Neural progenitor cell (in vitro differentiated cells): ENCODE results near the gene ZBTB46. TPM values are rescaled to one million over a fixed set of nuclear protein-coding genes. Genes with fewer than 3 reads are reported as not detected.

Source experiments
- DNase-seq: peaks from one replicate; pipeline ENCODE4 v3.0.0-alpha.2; 2016; ENCODE audit warnings: low spot score
- H2AFZ ChIP-seq: fragments of 200-600 bp; sonication (generic); replicated peaks from 2 replicates; pipeline ENCODE4 v1.6.1; 2016; ENCODE audit warnings: antibody characterized with exemption
- H3F3A ChIP-seq: fragments of 200-600 bp; sonication (generic); 2 replicates; pipeline ENCODE4 v1.6.1; 2016; ENCODE audit warnings: antibody characterized with exemption, low read depth
- H3K27ac ChIP-seq: fragments of 200-600 bp; sonication (generic); 2 replicates; pipeline ENCODE4 v1.5.1; 2016; ENCODE audit warnings: mild to moderate bottlenecking
- H3K27me3 ChIP-seq: fragments of 200-600 bp; sonication (generic); 2 replicates; pipeline ENCODE4 v1.6.1; 2016; ENCODE audit warnings: mild to moderate bottlenecking, moderate library complexity
- H3K36me3 ChIP-seq: fragments of 200-600 bp; sonication (generic); 2 replicates; pipeline ENCODE4 v1.5.1; 2016
- H3K4me1 ChIP-seq: fragments of 200-600 bp; sonication (generic); 2 replicates; pipeline ENCODE4 v1.6.1; 2016; ENCODE audit warnings: mixed run types
- H3K4me2 ChIP-seq: fragments of 200-600 bp; sonication (generic); 2 replicates; pipeline ENCODE4 v1.6.1; 2016
- H3K4me3 ChIP-seq: fragments of 200-600 bp; sonication (generic); 2 replicates; pipeline ENCODE4 v1.5.1; 2016
- H3K79me2 ChIP-seq: fragments of 200-600 bp; sonication (generic); 2 replicates; pipeline ENCODE4 v1.6.1; 2016; ENCODE audit warnings: low read depth
- H3K9ac ChIP-seq: fragments of 200-600 bp; sonication (generic); 2 replicates; pipeline ENCODE4 v1.6.1; 2016
- H3K9me3 ChIP-seq: fragments of 200-600 bp; sonication (generic); 2 replicates; pipeline ENCODE4 v1.5.1; 2016; ENCODE audit warnings: low read depth
- H4K20me1 ChIP-seq: fragments of 200-600 bp; sonication (generic); 2 replicates; pipeline ENCODE4 v1.6.1; 2016; ENCODE audit warnings: low read depth
- H3K27ac Mint-ChIP-seq: 3 replicates; pipeline ENCODE4 v1.8.0; 2021; ENCODE audit warnings: mixed read lengths
- H3K27me3 Mint-ChIP-seq: 2 replicates; pipeline ENCODE4 v1.8.0; 2022; ENCODE audit warnings: low read depth, mild to moderate bottlenecking, inconsistent platforms, moderate library complexity, mixed read lengths; ENCODE audit not compliant: insufficient read depth
- H3K36me3 Mint-ChIP-seq: 3 replicates; pipeline ENCODE4 v1.8.0; 2021; ENCODE audit warnings: mixed read lengths
- H3K4me1 Mint-ChIP-seq: 3 replicates; pipeline ENCODE4 v1.8.0; 2021; ENCODE audit warnings: mixed read lengths
- H3K4me3 Mint-ChIP-seq: 3 replicates; pipeline ENCODE4 v1.8.0; 2021; ENCODE audit warnings: mild to moderate bottlenecking, moderate library complexity, mixed read lengths
- H3K9me3 Mint-ChIP-seq: 3 replicates; pipeline ENCODE4 v1.8.0; 2020; ENCODE audit warnings: mixed read lengths
- CTCF ChIP-seq: fragments of 200-600 bp; sonication (generic); IDR thresholded peaks from 2 replicates; pipeline ENCODE4 v1.5.1; 2017; ENCODE audit warnings: antibody characterized with exemption, mild to moderate bottlenecking
- EZH2 ChIP-seq: fragments of 200-600 bp; sonication (generic); IDR thresholded peaks from 2 replicates; pipeline ENCODE4 v1.6.1; 2017; ENCODE audit warnings: antibody characterized with exemption, mild to moderate bottlenecking, moderate library complexity
- EZH2phosphoT487 ChIP-seq: fragments of 200-600 bp; sonication (generic); IDR thresholded peaks from 2 replicates; pipeline ENCODE4 v1.6.1; 2017; ENCODE audit warnings: antibody characterized with exemption
- total RNA-seq: library from RNA; depleted of rRNA; stranded (reverse); fragments of >200 nt; gene quantifications from 2 replicates; pipeline ENCODE4 v1.2.3, GENCODE V29; 2015; ENCODE audit warnings: low replicate concordance

ZBTB46 gene
- total RNA-seq, 1 donor from 2014 or later: 8.1 TPM

GRCh38 chr20:63711085-63711645 is 119.9 kb downstream of the ZBTB46 start:
- Histone ChIP-seq H3F3A (no peaks in the 10 kb centered on the region), H3K9me3 (no peaks in the 10 kb centered on the region), H3K36me3 (peaks cover 22% of the 10 kb centered on the region), H2AFZ (no peak overlapping the region), H4K20me1 (peaks cover 18% of the 10 kb centered on the region), H3K4me2 (no peak overlapping the region), H3K79me2 (peaks cover 95% of the 10 kb centered on the region), H3K9ac (no peak overlapping the region), H3K4me1 (peaks cover 6% of the 10 kb centered on the region), H3K4me3 (no peak overlapping the region), H3K27me3 (no peaks in the 10 kb centered on the region), H3K27ac (no peak overlapping the region)
- Mint-ChIP-seq H3K27ac (no peak overlapping the region), H3K4me1 (peaks cover 22% of the 10 kb centered on the region), H3K4me3 (peak overlapping the region; percentile 33), H3K9me3 (peaks cover 22% of the 10 kb centered on the region), H3K36me3 (peaks cover 49% of the 10 kb centered on the region), H3K27me3 (peaks cover 5% of the 10 kb centered on the region)
- no peak for DNase-seq
- TF ChIP-seq EZH2: no peak

- no peak overlapping the region for H3K27ac ChIP-seq
- peaks cover 82% of the 10 kb centered on the region for H3K79me2 ChIP-seq
- Mint-ChIP-seq H3K4me1 (peaks cover 22% of the 10 kb centered on the region), H3K27me3 (peaks cover 5% of the 10 kb centered on the region), H3K9me3 (peaks cover 10% of the 10 kb centered on the region), H3K4me3 (peak overlapping the region; percentile 84), H3K27ac (no peak overlapping the region), H3K36me3 (peaks cover 41% of the 10 kb centered on the region)
- TF ChIP-seq CTCF: no peak
- TF ChIP-seq EZH2phosphoT487: no peak
- no peak for TF ChIP-seq EZH2
- no peaks in the 10 kb centered on the region for H3F3A ChIP-seq
- H3K4me1 ChIP-seq: peaks cover 6% of the 10 kb centered on the region
- H3K36me3 ChIP-seq: peaks cover 22% of the 10 kb centered on the region
- H3K9me3 ChIP-seq: no peaks in the 10 kb centered on the region
- no peak for DNase-seq
- peak overlapping the region; percentile 79 for H3K4me3 ChIP-seq
- no peak overlapping the region for H3K9ac ChIP-seq
- no peak overlapping the region for H2AFZ ChIP-seq
- H3K4me2 ChIP-seq: peak overlapping the region; percentile 100
- H3K27me3 ChIP-seq: no peaks in the 10 kb centered on the region
- peaks cover 22% of the 10 kb centered on the region for H4K20me1 ChIP-seq
Observed at GRCh38 chr20:63709149-63709527, 121.9 kb downstream of the ZBTB46 start.

GRCh38 chr20:63708301-63709148 is 122.5 kb downstream of the ZBTB46 start:
- H3K79me2 ChIP-seq: peaks cover 76% of the 10 kb centered on the region
- Mint-ChIP-seq H3K27me3 (peaks cover 5% of the 10 kb centered on the region), H3K4me1 (peaks cover 22% of the 10 kb centered on the region), H3K9me3 (peaks cover 7% of the 10 kb centered on the region), H3K36me3 (peaks cover 38% of the 10 kb centered on the region), H3K4me3 (peak overlapping the region; percentile 84), H3K27ac (no peak overlapping the region)
- peaks cover 6% of the 10 kb centered on the region for H3K4me1 ChIP-seq
- no peak overlapping the region for H3K27ac ChIP-seq
- H2AFZ ChIP-seq: no peak overlapping the region
- no peaks in the 10 kb centered on the region for H3K27me3 ChIP-seq
- peaks cover 22% of the 10 kb centered on the region for H4K20me1 ChIP-seq
- H3K9me3 ChIP-seq: no peaks in the 10 kb centered on the region
- H3K4me2 ChIP-seq: peak overlapping the region; percentile 100
- H3K36me3 ChIP-seq: peaks cover 22% of the 10 kb centered on the region
- peak overlapping the region; percentile 76 for H3K9ac ChIP-seq
- no peaks in the 10 kb centered on the region for H3F3A ChIP-seq
- TF ChIP-seq EZH2 (no peak), CTCF (no peak), EZH2phosphoT487 (no peak)
- peak overlapping the region; percentile 79 for H3K4me3 ChIP-seq
- peak; percentile 54 for DNase-seq
